Activated CD8-positive, alpha-beta T cell treated with anti-CD3 and anti-CD28 coated beads for 36 hours (primary cell): Measurements from ENCODE around the gene RGR. TPM values are rescaled to one million over a fixed set of nuclear protein-coding genes. Genes with fewer than 3 reads are reported as not detected.
"Not testable (repeated sequence)": the region's sequence is repeated elsewhere in the genome, so short reads cannot be mapped to it uniquely, and the experiment has no call there.

ENCODE experiments used
- ATAC-seq: fragments of 200-7000 bp; cut with Tn5 transposase; one replicate; pipeline ENCODE4 v1.10.0; 2021; ENCODE audit warnings: mild to moderate bottlenecking, moderate library complexity
- CTCF ChIA-PET: fragments of 350-600 bp; sonication (Branson Sonifier 250); formaldehyde crosslinking; loops from one replicate; lab custom pipeline; 2021; ENCODE audit warnings: antibody characterized with exemption; lab: Charles Lee
- POLR2A ChIA-PET: fragments of 350-600 bp; sonication (Branson Sonifier 250); formaldehyde crosslinking; loops from one replicate; lab custom pipeline; 2021; ENCODE audit warnings: antibody characterized with exemption; lab: Charles Lee
- DNase-seq: peaks from one replicate; pipeline ENCODE4 v3.0.0-alpha.2; 2020
- H3K27ac Mint-ChIP-seq: one replicate; pipeline ENCODE4 v1.8.0; 2021; ENCODE audit warnings: mild to moderate bottlenecking, mixed read lengths
- H3K27me3 Mint-ChIP-seq: one replicate; pipeline ENCODE4 v1.8.0; 2021; ENCODE audit warnings: mixed read lengths
- H3K36me3 Mint-ChIP-seq: one replicate; pipeline ENCODE4 v1.8.0; 2021; ENCODE audit warnings: low read depth, mixed read lengths
- H3K4me1 Mint-ChIP-seq: one replicate; pipeline ENCODE4 v1.8.0; 2021; ENCODE audit warnings: low read depth, mixed read lengths
- H3K4me3 Mint-ChIP-seq: one replicate; pipeline ENCODE4 v1.8.0; 2021; ENCODE audit warnings: mild to moderate bottlenecking, moderate library complexity, mixed read lengths
- H3K9me3 Mint-ChIP-seq: one replicate; pipeline ENCODE4 v1.8.0; 2021; ENCODE audit warnings: mixed read lengths
- intact Hi-C: fragments of 100-400 bp; cut with micrococcal nuclease; formaldehyde crosslinking; loops from one replicate; pipeline ENCODE4 v1.10.0; 2022
- total RNA-seq, 2 experiments: library from RNA; stranded (reverse); gene quantifications; one replicate each; pipeline ENCODE4 v1.2.3, GENCODE V29; 2021
- TF ChIP-seq, protein P1 (sequence below): fragments of 200-600 bp; IDR thresholded peaks from one replicate; pipeline ENCODE4 v1.8.0; 2022; ENCODE audit warnings: antibody characterized with exemption, mild to moderate bottlenecking

RGR gene
- total RNA-seq, 2 experiments from 2014 or later, result not detected

DNA sequence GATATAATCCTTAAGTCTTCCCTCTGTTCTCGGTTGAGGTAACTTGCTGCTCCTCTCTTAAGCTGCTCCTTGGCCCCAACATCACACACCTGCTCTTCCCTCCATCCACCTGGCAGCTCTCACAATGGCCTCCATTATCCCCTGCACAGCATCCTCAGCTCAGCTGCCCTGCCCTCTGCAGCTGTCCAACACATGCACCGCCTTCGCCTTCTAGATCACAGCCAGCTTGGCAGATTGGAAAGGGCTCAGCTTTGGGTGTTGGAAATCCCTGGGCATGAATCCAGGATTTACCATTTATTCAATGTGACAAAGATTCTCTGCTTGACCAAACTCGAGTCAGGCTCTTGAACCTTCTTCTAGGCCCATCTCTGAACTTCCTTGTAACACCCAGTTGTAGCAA is 20.6 kb downstream of the RGR start:
- Mint-ChIP-seq H3K4me1 (peaks cover 16% of the 10 kb centered on the region), H3K9me3 (no peaks in the 10 kb centered on the region), H3K36me3 (no peaks in the 10 kb centered on the region), H3K27ac (no peak overlapping the region), H3K27me3 (peaks cover 22% of the 10 kb centered on the region), H3K4me3 (no peak overlapping the region)
- CTCF ChIA-PET, result interaction anchor here (0.8 to 12.7 kb wide), 12 partner anchors 9 to 318 kb away, joined by 3 to 282 read pairs (median 4); no protein-coding TSS in a partner anchor
- ATAC-seq, result no peak
- POLR2A ChIA-PET, result no interaction called here
- no peak for DNase-seq
- TF ChIP-seq, protein P1, sequence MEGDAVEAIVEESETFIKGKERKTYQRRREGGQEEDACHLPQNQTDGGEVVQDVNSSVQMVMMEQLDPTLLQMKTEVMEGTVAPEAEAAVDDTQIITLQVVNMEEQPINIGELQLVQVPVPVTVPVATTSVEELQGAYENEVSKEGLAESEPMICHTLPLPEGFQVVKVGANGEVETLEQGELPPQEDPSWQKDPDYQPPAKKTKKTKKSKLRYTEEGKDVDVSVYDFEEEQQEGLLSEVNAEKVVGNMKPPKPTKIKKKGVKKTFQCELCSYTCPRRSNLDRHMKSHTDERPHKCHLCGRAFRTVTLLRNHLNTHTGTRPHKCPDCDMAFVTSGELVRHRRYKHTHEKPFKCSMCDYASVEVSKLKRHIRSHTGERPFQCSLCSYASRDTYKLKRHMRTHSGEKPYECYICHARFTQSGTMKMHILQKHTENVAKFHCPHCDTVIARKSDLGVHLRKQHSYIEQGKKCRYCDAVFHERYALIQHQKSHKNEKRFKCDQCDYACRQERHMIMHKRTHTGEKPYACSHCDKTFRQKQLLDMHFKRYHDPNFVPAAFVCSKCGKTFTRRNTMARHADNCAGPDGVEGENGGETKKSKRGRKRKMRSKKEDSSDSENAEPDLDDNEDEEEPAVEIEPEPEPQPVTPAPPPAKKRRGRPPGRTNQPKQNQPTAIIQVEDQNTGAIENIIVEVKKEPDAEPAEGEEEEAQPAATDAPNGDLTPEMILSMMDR, result no peak
- intact Hi-C loops, result loop anchor here (2.0 to 5.0 kb wide), 3 partner anchors 67 to 271 kb away; no protein-coding TSS in a partner anchor

DNA sequence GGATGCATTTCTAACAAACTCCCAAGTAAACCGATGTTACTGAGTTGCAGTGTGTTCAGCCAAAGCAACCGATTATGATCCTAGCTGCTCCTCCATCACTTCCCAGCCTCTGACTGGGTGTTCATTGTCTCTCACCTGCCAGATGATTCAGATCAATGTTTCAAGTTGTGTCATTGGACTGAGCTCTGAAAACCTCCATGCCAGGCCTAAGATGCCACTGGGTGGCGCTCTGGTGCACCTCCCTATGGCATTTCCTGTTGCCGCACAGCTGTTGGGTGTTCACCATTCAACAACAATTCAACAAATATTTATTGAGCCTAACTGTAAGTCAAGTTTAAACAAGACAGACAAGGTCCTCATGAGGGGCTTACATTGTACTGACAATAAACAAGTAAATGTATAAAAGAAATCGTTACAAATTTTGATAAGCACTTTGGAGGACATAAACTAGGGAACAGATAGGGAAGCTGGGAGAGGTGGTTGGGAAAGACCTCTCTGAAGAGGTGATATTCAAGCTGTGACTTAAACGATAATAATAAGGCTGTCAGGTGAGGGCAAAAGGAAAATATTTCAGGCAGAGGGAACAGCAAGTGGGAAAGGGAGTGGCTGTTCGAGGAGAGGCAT is 22.8 kb downstream of the RGR start:
- Mint-ChIP-seq H3K27ac (peak overlapping the region; percentile 30), H3K4me1 (peaks cover 19% of the 10 kb centered on the region), H3K9me3 (no peaks in the 10 kb centered on the region), H3K27me3 (peaks cover 20% of the 10 kb centered on the region), H3K36me3 (no peaks in the 10 kb centered on the region), H3K4me3 (no peak overlapping the region)
- intact Hi-C loops, result loop anchor here (5.0 kb wide), 1 partner anchor 65 kb away; no protein-coding TSS in a partner anchor
- ATAC-seq (peak; percentile 88), DNase-seq (peak; percentile 93)
- ChIA-PET CTCF (interaction anchor here (0.8 to 12.7 kb wide), 43 partner anchors 9 to 282 kb away, joined by 3 to 282 read pairs (median 5); partner anchors contain the start of gene CCSER2), POLR2A (interaction anchor here (0.7 to 1.1 kb wide), 2 partner anchors 9 to 61 kb away, joined by 3 read pairs; partner anchors contain the start of gene CCSER2)
- TF ChIP-seq, protein P1, result peak; percentile 75

DNA sequence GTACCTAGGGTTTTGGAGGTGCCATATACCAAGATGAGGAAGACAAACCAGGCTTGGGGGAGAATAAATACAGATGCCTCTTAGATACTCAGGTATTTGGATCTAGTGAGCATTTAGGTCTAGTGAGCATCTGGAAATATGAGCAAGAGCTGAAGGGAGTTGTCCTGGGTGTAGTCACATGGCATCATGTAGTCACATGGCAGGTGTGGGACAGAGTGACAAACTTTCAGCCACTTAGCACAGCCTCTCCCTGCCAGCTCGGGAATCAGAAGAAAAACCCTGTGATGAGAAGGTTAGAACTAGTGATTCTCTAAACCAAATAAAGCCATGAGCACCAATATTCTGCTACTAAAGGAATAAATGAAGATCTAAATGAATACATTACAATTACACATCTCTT is 24.3 kb downstream of the RGR start:
- Mint-ChIP-seq H3K36me3 (no peaks in the 10 kb centered on the region), H3K27me3 (peaks cover 11% of the 10 kb centered on the region), H3K4me3 (no peak overlapping the region), H3K9me3 (no peaks in the 10 kb centered on the region), H3K27ac (no peak overlapping the region), H3K4me1 (peaks cover 19% of the 10 kb centered on the region)
- CTCF ChIA-PET, result interaction anchor here (2.6 to 12.7 kb wide), 3 partner anchors 84 to 269 kb away, joined by 23 to 282 read pairs (median 24); no protein-coding TSS in a partner anchor
- DNase-seq (no peak), ATAC-seq (no peak)
- POLR2A ChIA-PET, result no interaction called here
- TF ChIP-seq, protein P1, result no peak
- intact Hi-C loops, result loop anchor here (5.0 kb wide), 1 partner anchor 63 kb away; no protein-coding TSS in a partner anchor

DNA sequence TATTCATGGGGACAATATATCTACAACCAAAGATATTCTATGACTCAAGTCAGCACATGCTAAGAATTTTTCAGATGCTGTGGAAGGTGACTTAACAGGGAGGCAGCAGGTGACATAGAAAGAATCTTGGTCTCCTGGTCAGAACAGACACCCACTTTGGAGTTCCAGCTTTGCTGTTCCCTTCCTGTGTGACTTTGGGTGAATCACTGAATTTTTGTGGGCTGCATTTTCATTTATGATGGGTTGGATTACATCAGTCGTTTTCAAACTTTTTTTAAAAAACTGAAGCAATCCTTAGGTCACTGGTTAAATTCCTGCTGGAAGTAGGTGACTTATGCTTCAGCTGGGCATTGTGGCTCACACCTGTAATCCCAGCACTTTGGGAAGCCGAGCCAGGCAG is 24.9 kb downstream of the RGR start:
- no peak overlapping the region for H3K4me3 Mint-ChIP-seq
- DNase-seq (no peak), ATAC-seq (no peak)
- intact Hi-C loops, result loop anchor here (5.0 kb wide), 1 partner anchor 63 kb away; no protein-coding TSS in a partner anchor
- TF ChIP-seq, protein P1, result no peak
- H3K9me3 Mint-ChIP-seq, result no peaks in the 10 kb centered on the region
- H3K4me1 Mint-ChIP-seq, result peaks cover 16% of the 10 kb centered on the region
- no peaks in the 10 kb centered on the region for H3K36me3 Mint-ChIP-seq
- no peak overlapping the region for H3K27ac Mint-ChIP-seq
- H3K27me3 Mint-ChIP-seq, result peaks cover 9% of the 10 kb centered on the region
- POLR2A ChIA-PET, result no interaction called here
- CTCF ChIA-PET, result interaction anchor here (1.1 to 12.7 kb wide), 3 partner anchors 20 to 268 kb away, joined by 3 to 282 read pairs (median 24); no protein-coding TSS in a partner anchor

DNA sequence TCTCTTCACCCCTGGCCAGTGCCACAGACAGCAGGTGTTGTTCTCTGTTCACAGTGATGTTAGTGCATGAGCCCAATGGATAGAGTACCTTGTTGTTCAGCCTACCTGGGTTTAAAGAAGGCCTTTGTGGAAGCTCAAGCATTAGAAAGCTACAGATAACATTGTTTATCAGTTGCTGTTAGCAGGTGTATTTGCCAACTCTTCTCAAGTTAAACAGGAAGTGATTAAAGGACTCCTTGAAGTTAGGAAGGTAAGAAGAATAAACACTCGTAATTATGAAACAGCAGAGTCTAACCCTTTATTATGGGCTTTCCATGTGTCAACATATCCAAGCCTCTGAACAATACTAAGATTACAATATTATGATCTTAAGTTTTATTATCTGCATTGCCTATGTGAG is 25.9 kb downstream of the RGR start:
- H3K4me1 Mint-ChIP-seq, result peaks cover 15% of the 10 kb centered on the region
- no peak for DNase-seq
- TF ChIP-seq, protein P1, result no peak
- no peaks in the 10 kb centered on the region for H3K36me3 Mint-ChIP-seq
- H3K27ac Mint-ChIP-seq, result no peak overlapping the region
- ChIA-PET POLR2A (no interaction called here), CTCF (interaction anchor here (1.1 to 12.7 kb wide), 2 partner anchors 21 to 267 kb away, joined by 3 to 282 read pairs; no protein-coding TSS in a partner anchor)
- H3K27me3 Mint-ChIP-seq, result peaks cover 9% of the 10 kb centered on the region
- ATAC-seq, result no peak
- no peak overlapping the region for H3K4me3 Mint-ChIP-seq
- intact Hi-C loops, result no loop called here
- no peaks in the 10 kb centered on the region for H3K9me3 Mint-ChIP-seq

DNA sequence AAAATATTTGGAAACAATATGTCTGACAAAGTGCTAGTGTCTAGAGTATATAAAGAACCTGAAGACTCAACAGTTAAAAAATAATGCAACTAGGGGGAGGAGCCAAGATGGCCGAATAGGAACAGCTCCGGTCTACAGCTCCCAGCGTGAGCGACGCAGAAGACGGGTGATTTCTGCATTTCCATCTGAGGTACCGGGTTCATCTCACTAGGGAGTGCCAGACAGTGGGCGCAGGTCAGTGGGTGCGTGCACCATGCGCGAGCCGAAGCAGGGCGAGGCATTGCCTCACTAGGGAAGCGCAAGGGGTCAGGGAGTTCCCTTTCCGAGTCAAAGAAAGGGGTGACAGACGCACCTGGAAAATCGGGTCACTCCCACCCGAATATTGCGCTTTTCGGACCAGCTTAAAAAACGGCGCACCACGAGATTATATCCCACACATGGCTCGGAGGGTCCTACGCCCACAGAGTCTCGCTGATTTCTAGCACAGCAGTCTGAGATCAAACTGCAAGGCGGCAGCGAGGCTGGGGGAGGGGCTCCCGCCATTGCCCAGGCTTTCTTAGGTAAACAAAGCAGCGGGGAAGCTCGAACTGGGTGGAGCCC is 35.1 kb downstream of the RGR start:
- CTCF ChIA-PET, result interaction anchor here (1.9 kb wide), 1 partner anchor 12 kb away, joined by 6 read pairs; no protein-coding TSS in a partner anchor
- DNase-seq, H3K27ac Mint-ChIP-seq, H3K4me3 Mint-ChIP-seq, H3K36me3 Mint-ChIP-seq, POLR2A ChIA-PET, H3K9me3 Mint-ChIP-seq, H3K4me1 Mint-ChIP-seq, intact Hi-C loops, ATAC-seq: not testable (repeated sequence)
- peaks cover 11% of the 10 kb centered on the region for H3K27me3 Mint-ChIP-seq
